ENCODE measurements around the gene PDE1A.

The PDE1A gene

DNA sequence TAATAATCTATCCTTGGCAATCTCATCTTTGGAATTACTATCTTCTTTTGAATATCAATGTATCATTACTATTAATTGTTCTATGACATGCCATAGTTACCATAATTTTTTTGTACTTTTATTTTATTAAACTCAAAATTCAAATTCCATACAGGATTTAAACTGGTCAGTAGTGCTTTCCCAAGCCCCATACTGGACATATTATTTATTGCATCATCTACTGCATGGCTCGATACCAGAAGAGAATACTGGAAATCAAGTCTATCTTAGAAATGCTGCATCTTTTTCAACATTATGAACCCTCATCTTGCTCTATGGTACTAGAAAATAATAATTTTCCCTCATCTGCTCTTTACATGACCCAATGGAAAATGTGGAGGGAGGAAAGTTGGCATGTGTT lies 9.4 kb upstream of the PDE1A start:
- no peaks in the 10 kb centered on the region for H3K4me1 ChIP-seq (ENCODE audit: control insufficient read depth, insufficient read depth, low read length)
- no peaks in the 10 kb centered on the region for H3K27me3 ChIP-seq (ENCODE audit: control insufficient read depth, insufficient read depth, low read length)
- H3K9me3 ChIP-seq (ENCODE audit: control insufficient read depth, insufficient read depth, low read length): no peaks in the 10 kb centered on the region
- H3K9ac ChIP-seq (ENCODE audit: low read depth, low read length): no peak overlapping the region
- no peak overlapping the region for H3K4me3 ChIP-seq (ENCODE audit: low read depth, low read length)
- H3K36me3 ChIP-seq (ENCODE audit: control insufficient read depth, insufficient read depth, low read length): no peaks in the 10 kb centered on the region

- Histone ChIP-seq H3K27me3 (ENCODE audit: control insufficient read depth, insufficient read depth, low read length) (no peaks in the 10 kb centered on the region), H3K36me3 (ENCODE audit: control insufficient read depth, insufficient read depth, low read length) (no peaks in the 10 kb centered on the region)
Measured at GRCh38 chr2:182435754-182436153, 8.9 kb upstream of the PDE1A start.

GRCh38 chr2:182432051-182432450 lies 5.2 kb upstream of the PDE1A start:
- Histone ChIP-seq H3K4me3 (ENCODE audit: low read depth, low read length) (no peak overlapping the region), H3K9ac (ENCODE audit: low read depth, low read length) (no peak overlapping the region), H3K27me3 (ENCODE audit: control insufficient read depth, insufficient read depth, low read length) (no peaks in the 10 kb centered on the region), H3K36me3 (ENCODE audit: control insufficient read depth, insufficient read depth, low read length) (no peaks in the 10 kb centered on the region), H3K9me3 (ENCODE audit: control insufficient read depth, insufficient read depth, low read length) (no peaks in the 10 kb centered on the region), H3K4me1 (ENCODE audit: control insufficient read depth, insufficient read depth, low read length) (no peaks in the 10 kb centered on the region)

More at GRCh38 chr2:182435754-182436153, 8.9 kb upstream of the PDE1A start:
- H3K9me3 ChIP-seq (ENCODE audit: control insufficient read depth, insufficient read depth, low read length): no peaks in the 10 kb centered on the region
- no peak overlapping the region for H3K9ac ChIP-seq (ENCODE audit: low read depth, low read length)
- H3K4me3 ChIP-seq (ENCODE audit: low read depth, low read length): no peak overlapping the region
- no peaks in the 10 kb centered on the region for H3K4me1 ChIP-seq (ENCODE audit: control insufficient read depth, insufficient read depth, low read length)

- Histone ChIP-seq H3K27me3 (ENCODE audit: control insufficient read depth, insufficient read depth, low read length) (no peaks in the 10 kb centered on the region), H3K9me3 (ENCODE audit: control insufficient read depth, insufficient read depth, low read length) (no peaks in the 10 kb centered on the region), H3K4me1 (ENCODE audit: control insufficient read depth, insufficient read depth, low read length) (no peaks in the 10 kb centered on the region), H3K36me3 (ENCODE audit: control insufficient read depth, insufficient read depth, low read length) (no peaks in the 10 kb centered on the region), H3K4me3 (ENCODE audit: low read depth, low read length) (no peak overlapping the region), H3K9ac (ENCODE audit: low read depth, low read length) (no peak overlapping the region)
Measured at GRCh38 chr2:182428476-182428875, 1.6 kb upstream of the PDE1A start.

DNA sequence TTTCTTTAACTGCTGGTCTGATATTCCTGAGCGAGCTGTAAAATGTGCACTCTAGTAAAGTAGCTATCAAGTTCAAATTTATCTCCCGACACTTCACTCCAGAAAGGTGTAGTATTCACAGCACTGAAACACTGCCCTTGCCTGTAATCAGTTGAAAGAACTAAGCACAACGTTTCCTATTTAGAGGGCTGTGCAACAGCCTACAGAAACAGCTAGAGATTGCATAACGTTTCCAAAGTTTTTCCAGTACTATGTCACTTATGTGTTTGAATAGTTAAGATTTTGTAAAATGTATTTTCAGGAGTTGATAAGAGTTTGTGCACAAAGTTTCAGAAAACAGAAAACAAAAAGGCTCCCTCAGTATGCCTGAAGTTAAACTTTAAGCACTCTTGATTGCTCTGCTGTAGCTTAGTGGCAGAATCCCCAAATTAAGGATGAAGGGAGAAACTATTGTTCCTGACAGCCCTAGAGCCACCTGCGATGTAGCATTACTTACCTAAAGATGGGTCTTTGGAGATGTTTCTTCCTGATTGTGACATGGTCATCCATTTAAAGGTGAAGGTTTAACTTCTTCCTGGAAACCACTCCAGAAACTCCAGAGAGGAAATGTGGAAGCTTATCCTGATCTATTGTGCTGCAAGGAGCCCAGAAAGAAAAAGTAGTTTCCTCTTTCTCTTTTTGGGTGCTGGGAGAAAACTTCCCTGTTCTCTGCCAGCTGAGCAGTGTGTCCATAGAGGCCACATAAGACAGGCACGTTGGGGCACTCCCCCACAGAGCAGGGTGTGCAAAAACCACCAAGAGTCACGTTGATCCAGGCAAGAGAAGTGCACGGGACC lies 536 bp downstream of the PDE1A start:
- no peaks in the 10 kb centered on the region for H3K4me1 ChIP-seq (ENCODE audit: control insufficient read depth, insufficient read depth, low read length)
- no peaks in the 10 kb centered on the region for H3K27me3 ChIP-seq (ENCODE audit: control insufficient read depth, insufficient read depth, low read length)
- no peak overlapping the region for H3K4me3 ChIP-seq (ENCODE audit: low read depth, low read length)
- H3K9ac ChIP-seq (ENCODE audit: low read depth, low read length): no peak overlapping the region
- no peaks in the 10 kb centered on the region for H3K36me3 ChIP-seq (ENCODE audit: control insufficient read depth, insufficient read depth, low read length)
- H3K9me3 ChIP-seq (ENCODE audit: control insufficient read depth, insufficient read depth, low read length): no peaks in the 10 kb centered on the region

DNA sequence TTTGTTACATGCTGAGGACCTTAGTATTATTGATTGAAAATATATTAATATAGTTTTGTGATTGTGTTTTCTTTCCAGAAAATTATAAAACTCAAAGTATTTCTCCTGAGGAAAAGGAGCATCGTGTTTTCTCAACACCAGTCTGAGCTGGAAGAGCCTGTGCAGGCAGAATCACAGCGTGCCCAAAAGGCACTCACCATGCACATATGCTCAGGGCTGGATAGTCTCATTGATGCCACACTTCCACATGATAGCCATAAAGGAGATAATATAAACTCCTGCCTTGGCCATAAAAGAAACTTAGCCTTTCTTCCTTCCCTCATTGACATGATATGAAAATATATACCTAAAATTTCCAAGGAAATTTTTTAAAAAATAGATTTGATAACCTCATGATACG lies 4.0 kb downstream of the PDE1A start:
- Histone ChIP-seq H3K36me3 (ENCODE audit: control insufficient read depth, insufficient read depth, low read length) (no peaks in the 10 kb centered on the region), H3K4me3 (ENCODE audit: low read depth, low read length) (no peak overlapping the region), H3K9ac (ENCODE audit: low read depth, low read length) (no peak overlapping the region), H3K9me3 (ENCODE audit: control insufficient read depth, insufficient read depth, low read length) (no peaks in the 10 kb centered on the region), H3K27me3 (ENCODE audit: control insufficient read depth, insufficient read depth, low read length) (no peaks in the 10 kb centered on the region), H3K4me1 (ENCODE audit: control insufficient read depth, insufficient read depth, low read length) (no peaks in the 10 kb centered on the region)

DNA sequence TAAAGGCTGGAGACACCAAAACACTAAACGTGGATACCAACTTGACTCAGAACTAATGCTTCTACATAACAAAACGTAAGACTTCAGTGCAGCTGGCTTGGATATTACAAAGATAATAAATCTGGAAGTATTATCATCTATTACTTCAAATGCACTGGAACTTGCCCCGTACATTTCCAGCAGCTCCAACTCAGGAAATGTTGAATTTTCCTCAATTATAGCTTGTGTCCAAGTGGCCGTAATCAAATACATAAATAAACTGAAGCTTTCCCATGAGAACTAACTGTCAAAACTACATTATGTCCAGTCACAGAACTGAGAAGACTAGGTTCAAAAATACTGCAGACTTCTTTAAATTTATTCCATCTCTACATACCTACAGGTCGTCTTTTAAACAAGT lies 6.2 kb downstream of the PDE1A start:
- Histone ChIP-seq H3K9me3 (ENCODE audit: control insufficient read depth, insufficient read depth, low read length) (no peaks in the 10 kb centered on the region), H3K4me1 (ENCODE audit: control insufficient read depth, insufficient read depth, low read length) (no peaks in the 10 kb centered on the region), H3K36me3 (ENCODE audit: control insufficient read depth, insufficient read depth, low read length) (no peaks in the 10 kb centered on the region)

DNA sequence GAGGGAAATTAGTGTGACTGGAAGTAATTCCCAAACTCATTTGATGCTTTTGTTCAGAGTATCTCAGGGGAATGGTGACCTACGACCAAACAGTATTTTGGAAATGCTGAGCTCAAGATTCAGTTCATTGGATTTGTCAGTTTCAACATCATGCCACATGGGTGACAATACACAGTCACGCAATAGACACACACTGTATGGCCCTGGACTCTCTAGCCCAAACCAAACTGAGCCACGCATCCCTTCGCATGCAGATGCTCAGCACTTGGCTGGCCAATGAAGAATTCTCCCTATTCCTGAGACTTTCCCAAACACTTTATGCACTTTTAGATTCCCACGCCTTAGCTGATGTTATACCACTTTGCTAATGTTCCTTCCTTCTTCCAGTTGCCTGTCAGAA lies 10.0 kb downstream of the PDE1A start:
- Histone ChIP-seq H3K4me1 (ENCODE audit: control insufficient read depth, insufficient read depth, low read length) (no peaks in the 10 kb centered on the region), H3K27me3 (ENCODE audit: control insufficient read depth, insufficient read depth, low read length) (no peaks in the 10 kb centered on the region), H3K9ac (ENCODE audit: low read depth, low read length) (no peak overlapping the region), H3K9me3 (ENCODE audit: control insufficient read depth, insufficient read depth, low read length) (no peaks in the 10 kb centered on the region), H3K4me3 (ENCODE audit: low read depth, low read length) (no peak overlapping the region), H3K36me3 (ENCODE audit: control insufficient read depth, insufficient read depth, low read length) (no peaks in the 10 kb centered on the region)

More for the DNA sequence above, 6.2 kb downstream of the PDE1A start:
- H3K9ac ChIP-seq (ENCODE audit: low read depth, low read length): no peak overlapping the region
- H3K27me3 ChIP-seq (ENCODE audit: control insufficient read depth, insufficient read depth, low read length): no peaks in the 10 kb centered on the region
- no peak overlapping the region for H3K4me3 ChIP-seq (ENCODE audit: low read depth, low read length)

DNA sequence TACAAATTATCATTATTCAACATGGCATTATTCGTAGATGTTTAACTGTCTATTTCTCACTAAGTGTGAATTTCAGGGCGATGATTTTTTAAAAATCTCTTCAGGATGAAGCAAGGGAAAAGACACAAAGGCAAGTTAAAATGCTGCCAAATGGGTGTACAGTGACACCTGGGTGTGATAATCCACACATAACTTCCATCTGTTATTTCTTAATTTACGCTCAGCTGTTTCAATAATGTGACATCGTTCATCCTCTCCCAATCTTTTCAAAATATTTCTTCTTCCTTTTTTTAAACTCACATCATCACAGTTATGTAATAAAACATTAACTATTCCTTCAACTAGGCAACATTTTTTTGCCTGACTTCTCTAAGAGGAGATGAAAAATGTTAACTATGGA lies 10.6 kb downstream of the PDE1A start:
- no peaks in the 10 kb centered on the region for H3K4me1 ChIP-seq (ENCODE audit: control insufficient read depth, insufficient read depth, low read length)
- H3K4me3 ChIP-seq (ENCODE audit: low read depth, low read length): no peak overlapping the region
- H3K36me3 ChIP-seq (ENCODE audit: control insufficient read depth, insufficient read depth, low read length): no peaks in the 10 kb centered on the region
- H3K9me3 ChIP-seq (ENCODE audit: control insufficient read depth, insufficient read depth, low read length): no peaks in the 10 kb centered on the region
- no peaks in the 10 kb centered on the region for H3K27me3 ChIP-seq (ENCODE audit: control insufficient read depth, insufficient read depth, low read length)
- H3K9ac ChIP-seq (ENCODE audit: low read depth, low read length): no peak overlapping the region

DNA sequence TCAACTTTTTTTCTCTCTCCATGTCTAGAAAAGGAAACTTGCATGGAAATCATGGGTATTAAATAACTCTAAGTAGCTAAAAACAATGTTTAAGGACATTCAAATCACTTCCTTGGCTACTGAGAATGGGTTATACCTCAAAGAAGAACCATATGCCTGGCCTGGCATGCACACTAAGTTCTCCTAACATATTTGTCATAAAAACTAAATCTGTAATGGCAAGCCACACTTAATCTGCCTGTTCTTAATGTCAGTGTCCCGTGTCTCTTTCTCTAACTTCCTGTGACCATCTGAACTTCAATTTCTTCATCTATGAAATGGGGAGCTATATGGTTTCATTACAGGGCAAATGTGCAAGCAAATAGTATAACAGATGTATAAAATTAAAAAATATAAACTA lies 11.1 kb downstream of the PDE1A start:
- no peak overlapping the region for H3K9ac ChIP-seq (ENCODE audit: low read depth, low read length)
- no peaks in the 10 kb centered on the region for H3K9me3 ChIP-seq (ENCODE audit: control insufficient read depth, insufficient read depth, low read length)
- no peaks in the 10 kb centered on the region for H3K27me3 ChIP-seq (ENCODE audit: control insufficient read depth, insufficient read depth, low read length)
- H3K36me3 ChIP-seq (ENCODE audit: control insufficient read depth, insufficient read depth, low read length): no peaks in the 10 kb centered on the region
- no peak overlapping the region for H3K4me3 ChIP-seq (ENCODE audit: low read depth, low read length)
- no peaks in the 10 kb centered on the region for H3K4me1 ChIP-seq (ENCODE audit: control insufficient read depth, insufficient read depth, low read length)

DNA sequence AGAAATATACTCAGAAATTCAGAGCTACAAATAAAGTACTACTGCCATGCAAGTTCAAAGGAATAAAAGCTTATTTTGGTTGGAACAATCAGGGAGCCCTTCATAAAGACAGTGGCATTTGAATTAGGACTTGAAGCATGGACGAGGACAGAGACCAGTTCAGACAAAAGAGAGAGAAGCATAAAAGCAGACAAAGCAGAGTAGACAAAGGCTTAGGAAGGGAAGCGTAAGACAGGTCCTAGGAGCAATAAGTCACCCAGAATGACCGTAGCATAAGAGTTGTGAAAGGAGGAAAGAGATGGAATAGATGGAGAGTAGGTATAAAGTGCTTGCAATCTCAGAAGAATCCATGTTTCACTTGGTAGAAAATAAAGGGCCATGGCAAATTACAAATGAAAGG lies 14.0 kb downstream of the PDE1A start:
- Histone ChIP-seq H3K27me3 (ENCODE audit: control insufficient read depth, insufficient read depth, low read length) (no peaks in the 10 kb centered on the region), H3K9me3 (ENCODE audit: control insufficient read depth, insufficient read depth, low read length) (no peaks in the 10 kb centered on the region), H3K36me3 (ENCODE audit: control insufficient read depth, insufficient read depth, low read length) (no peaks in the 10 kb centered on the region), H3K4me1 (ENCODE audit: control insufficient read depth, insufficient read depth, low read length) (no peaks in the 10 kb centered on the region), H3K4me3 (ENCODE audit: low read depth, low read length) (no peak overlapping the region), H3K9ac (ENCODE audit: low read depth, low read length) (no peak overlapping the region)

- Histone ChIP-seq H3K9me3 (ENCODE audit: control insufficient read depth, insufficient read depth, low read length) (no peaks in the 10 kb centered on the region), H3K36me3 (ENCODE audit: control insufficient read depth, insufficient read depth, low read length) (no peaks in the 10 kb centered on the region), H3K27me3 (ENCODE audit: control insufficient read depth, insufficient read depth, low read length) (no peaks in the 10 kb centered on the region), H3K4me1 (ENCODE audit: control insufficient read depth, insufficient read depth, low read length) (no peaks in the 10 kb centered on the region), H3K9ac (ENCODE audit: low read depth, low read length) (no peak overlapping the region), H3K4me3 (ENCODE audit: low read depth, low read length) (no peak overlapping the region)
Measured at GRCh38 chr2:182410120-182410519, 16.7 kb downstream of the PDE1A start.
